GM19468 (cell line): ENCODE measurements around the gene WNT5A.

Source experiments
- ATAC-seq: cut with Tn5 transposase; IDR thresholded peaks from one replicate; pipeline ENCODE4 v1.9.1; 2021; ENCODE audit warnings: mild to moderate bottlenecking, moderate library complexity, moderate number of reproducible peaks; ENCODE audit not compliant: unreplicated experiment; ENCODE audit errors: extremely low read depth

WNT5A gene

GRCh38 chr3:55486857-55487380, at the start of gene WNT5A:
WNT5A (minus strand) TSS chr3:55487306; CDS start chr3:55486985, 321 bp downstream.
- no peak for ATAC-seq

DNA sequence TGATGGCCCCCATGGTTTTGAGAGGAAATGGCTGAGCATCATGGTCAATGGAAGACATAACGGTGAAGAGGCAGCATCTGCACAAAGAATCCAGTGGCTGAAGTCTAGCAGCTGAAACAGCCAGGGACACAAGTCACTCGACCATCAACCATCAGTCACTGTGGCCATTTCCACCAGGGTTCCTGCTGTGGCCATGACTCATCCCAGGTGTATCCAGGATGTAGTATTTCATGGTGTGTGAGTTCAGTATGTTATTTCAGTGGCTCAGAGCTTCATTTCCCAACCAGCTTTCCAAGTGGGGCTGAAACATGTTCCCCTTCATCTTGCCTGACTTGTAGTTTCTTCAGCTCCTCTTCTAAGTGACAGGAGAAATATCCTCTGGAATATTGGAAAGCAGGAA, 47.8 kb upstream of the WNT5A start:
- no peak for ATAC-seq

DNA sequence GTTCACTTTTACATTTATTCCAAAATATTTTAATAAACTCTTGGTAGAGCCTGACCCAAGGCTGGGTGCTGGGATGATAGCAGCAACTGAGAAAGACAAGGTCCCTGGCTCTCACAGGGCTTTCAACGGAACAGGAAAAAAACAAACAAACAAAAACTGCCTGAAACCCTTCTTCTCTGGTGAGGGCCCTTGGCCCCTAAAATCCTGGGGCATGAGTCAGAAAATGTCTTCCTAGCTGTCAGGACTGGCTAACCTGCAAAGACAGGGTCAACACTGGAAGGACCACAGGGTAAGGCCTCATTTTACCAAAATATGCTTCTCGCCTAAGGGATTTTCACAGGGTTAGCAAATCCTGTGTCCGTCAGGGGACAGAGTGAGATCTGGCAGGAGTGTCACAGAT, 45.7 kb upstream of the WNT5A start:
- no peak for ATAC-seq

GRCh38 chr3:55531321-55531720, 44.2 kb upstream of the WNT5A start:
- no peak for ATAC-seq

DNA sequence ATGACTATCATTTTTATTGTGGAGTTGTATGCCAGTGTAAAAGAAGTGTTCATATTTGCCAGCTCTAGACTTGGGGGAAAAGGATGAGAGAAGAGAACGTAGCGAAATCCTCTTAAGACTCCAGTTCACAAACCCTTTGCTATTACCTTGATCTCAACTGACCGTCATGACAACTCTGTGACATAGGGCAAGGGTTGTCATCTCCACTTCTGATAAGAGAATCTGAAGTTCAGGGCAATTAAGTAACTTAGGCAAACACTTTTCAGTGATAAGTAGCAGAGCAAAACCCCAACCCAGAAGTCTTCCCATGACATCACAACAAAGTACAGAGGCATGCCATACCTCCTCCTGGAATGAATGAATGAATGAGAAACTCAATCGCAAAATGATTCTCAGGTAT, 40.3 kb upstream of the WNT5A start:
- ATAC-seq, result no peak

- no peak for ATAC-seq
These were observed 39.4 kb upstream of the WNT5A start for GRCh38 chr3:55526332-55527030.

GRCh38 chr3:55525436-55525835, 38.3 kb upstream of the WNT5A start:
- ATAC-seq, result no peak

GRCh38 chr3:55524565-55525244, 37.6 kb upstream of the WNT5A start:
- ATAC-seq, result no peak

GRCh38 chr3:55523471-55523870, 36.4 kb upstream of the WNT5A start:
- ATAC-seq, result no peak

GRCh38 chr3:55521738-55522421, 34.8 kb upstream of the WNT5A start:
- ATAC-seq, result no peak

GRCh38 chr3:55521064-55521737, 34.1 kb upstream of the WNT5A start:
- ATAC-seq, result no peak

DNA sequence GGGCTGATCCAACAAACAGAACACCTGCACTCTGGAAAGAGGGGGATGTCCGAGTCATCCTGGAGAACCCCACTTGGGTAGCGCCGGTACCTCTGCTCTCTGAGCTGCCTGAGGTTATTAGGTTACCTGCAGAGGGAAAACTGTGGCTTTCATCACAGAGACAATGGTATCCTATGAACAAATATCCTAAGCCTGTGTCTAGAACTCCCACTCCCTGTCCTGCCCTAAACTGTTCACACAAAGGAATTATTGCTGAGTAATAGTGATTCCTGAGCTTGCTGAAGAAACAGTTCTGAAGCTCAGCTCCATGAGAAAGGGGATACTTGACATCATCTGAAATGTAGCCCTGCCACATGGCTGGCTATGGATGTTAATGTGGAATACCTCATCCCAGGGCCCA, 31.9 kb upstream of the WNT5A start:
- no peak for ATAC-seq

DNA sequence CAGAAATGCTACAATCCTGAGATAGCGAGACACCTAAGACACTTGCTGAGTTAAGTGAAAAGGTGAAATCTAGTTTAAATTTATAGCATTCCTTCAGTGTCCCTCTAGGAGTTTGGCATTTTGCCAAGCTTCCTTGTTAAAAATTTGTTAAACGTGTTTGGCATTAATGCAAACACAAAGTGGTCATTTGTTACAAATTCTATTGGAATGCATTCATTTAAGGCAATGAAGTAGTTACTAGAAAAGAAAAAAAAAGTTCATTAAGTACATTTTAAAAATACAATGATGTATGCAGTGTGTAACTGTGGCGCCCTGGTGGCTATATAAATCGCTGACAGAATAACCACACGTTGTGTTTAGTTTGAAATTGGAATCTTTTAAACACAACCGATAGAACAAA, 31.3 kb upstream of the WNT5A start:
- no peak for ATAC-seq

- ATAC-seq, result no peak
These were observed 29.4 kb upstream of the WNT5A start for GRCh38 chr3:55516392-55517030.

GRCh38 chr3:55515550-55516246, 28.6 kb upstream of the WNT5A start:
- ATAC-seq, result no peak

DNA sequence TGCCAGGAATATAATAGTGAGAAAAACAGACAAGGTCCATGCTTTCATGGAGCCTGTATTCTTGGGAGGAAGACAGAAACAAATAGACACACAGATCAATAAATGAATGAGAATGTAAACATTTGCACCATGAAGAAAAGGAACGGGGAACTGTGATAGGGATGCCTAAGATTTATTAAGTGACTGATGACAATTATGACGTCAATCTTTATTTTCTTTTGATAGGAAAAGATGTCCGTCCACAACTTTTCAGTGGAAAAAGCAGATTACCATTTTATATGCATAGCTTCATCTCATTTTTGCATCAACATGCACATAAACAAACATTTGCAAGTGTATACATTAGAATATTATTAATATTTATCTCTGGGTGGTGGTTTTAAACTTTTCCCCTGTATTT, 27.9 kb upstream of the WNT5A start:
- no peak for ATAC-seq

- ATAC-seq, result no peak
These were observed 25.7 kb upstream of the WNT5A start for GRCh38 chr3:55512571-55513343.

DNA sequence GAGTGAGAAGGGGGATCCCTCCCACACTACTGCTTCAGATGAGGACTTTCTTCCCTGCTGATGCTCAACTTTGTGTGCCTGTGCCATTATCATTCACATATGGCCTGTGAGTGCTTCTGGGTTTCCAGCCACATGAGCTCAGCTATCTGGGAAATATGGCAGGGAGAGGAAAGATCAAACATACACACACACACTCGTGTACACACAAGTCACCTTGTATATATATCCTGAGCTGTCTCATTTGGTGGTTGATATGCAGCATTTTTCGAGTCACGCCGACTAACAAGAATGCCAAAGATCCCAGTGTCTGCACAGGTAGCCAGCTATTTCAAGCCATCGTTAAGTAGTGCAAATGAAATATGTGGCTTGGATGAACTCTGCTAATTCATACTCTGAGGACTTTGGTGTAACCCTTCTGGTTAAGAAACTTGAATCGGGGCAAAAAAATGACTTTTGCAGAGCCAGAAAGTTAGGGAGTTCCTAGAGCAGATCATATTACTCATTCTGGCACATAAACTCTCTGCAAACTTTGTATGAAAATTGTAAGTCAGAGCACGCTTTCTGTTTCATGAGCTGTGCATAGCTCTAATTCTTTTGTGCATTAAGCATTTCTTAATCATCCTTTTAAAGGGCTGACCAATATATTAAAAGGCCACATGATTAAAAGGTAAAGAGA, 24.9 kb upstream of the WNT5A start:
- ATAC-seq, result no peak
